Measurements from ENCODE around the gene BMP6.

- TF ChIP-seq EP300 (conservative IDR thresholded peaks at IDR 0.05; ENCODE audit: poor library complexity, severe bottlenecking): no peak
- TF ChIP-seq RAD21 (conservative IDR thresholded peaks at IDR 0.05): no peak
- TF ChIP-seq POLR2AphosphoS5 (IDR thresholded peaks at IDR 0.05): no peak
- TF ChIP-seq MXI1 (conservative IDR thresholded peaks at IDR 0.05; ENCODE audit: poor library complexity, severe bottlenecking): no peak
These were observed 18.1 kb upstream of the BMP6 start for GRCh38 chr6:7707787-7708186.

Measured in neural cell (in vitro differentiated cells).